Mammary epithelial cell (primary cell): ENCODE results near the gene CCDC14.
"Not testable (repeated sequence)": the region's sequence is repeated elsewhere in the genome, so short reads cannot be mapped to it uniquely, and the experiment has no call there.

Experiments
- CTCF ChIP-seq, 2 donors: IDR thresholded peaks in 1 of 2; conservative IDR thresholded peaks in 1 of 2; 2 replicates each; pipeline ENCODE4 v1.5.1; 2011 to 2012; ENCODE audit warnings: inconsistent platforms in 2 of 2, low read length in 2 of 2, mild to moderate bottlenecking in 2 of 2, control low read depth in 1 of 2, low read depth in 1 of 2; ENCODE audit not compliant: insufficient read depth in 1 of 2; ENCODE audit errors: extremely low read depth in 1 of 2
- EZH2 ChIP-seq: IDR thresholded peaks from 2 replicates; pipeline ENCODE4 v1.6.1; 2012; ENCODE audit warnings: low read length, inconsistent platforms, borderline replicate concordance

- TF ChIP-seq EZH2; CTCF (conservative IDR thresholded peaks at IDR 0.05 in 1 of 2, IDR thresholded peaks at IDR 0.05 in 1 of 2; ENCODE audit: extremely low read depth in 1 of 2, insufficient read depth in 1 of 2, low read depth in 1 of 2, low read length in 2 of 2): not testable (repeated sequence)
These were observed 70.0 kb downstream of the CCDC14 start for GRCh38 chr3:123890991-123891390.
